GM12864 (cell line): Measurements from ENCODE around the gene EXOC3.
"Not testable (repeated sequence)": the region's sequence is repeated elsewhere in the genome, so short reads cannot be mapped to it uniquely, and the experiment has no call there.

Experiments used
- DNase-seq: peaks from one replicate; pipeline ENCODE4 v3.0.0-alpha.2; 2011; ENCODE audit warnings: low read depth
- H3K4me3 ChIP-seq: 2 replicates; pipeline ENCODE4 v1.5.1; 2011; ENCODE audit warnings: mild to moderate bottlenecking, low read depth, low read length, control low read depth
- TF ChIP-seq, protein P1 (sequence below): IDR thresholded peaks from 2 replicates; pipeline ENCODE4 v1.5.1; 2011; ENCODE audit warnings: low read depth, mild to moderate bottlenecking, moderate library complexity, low read length, control low read depth, inconsistent platforms; ENCODE audit errors: missing control alignments

EXOC3 gene

DNA sequence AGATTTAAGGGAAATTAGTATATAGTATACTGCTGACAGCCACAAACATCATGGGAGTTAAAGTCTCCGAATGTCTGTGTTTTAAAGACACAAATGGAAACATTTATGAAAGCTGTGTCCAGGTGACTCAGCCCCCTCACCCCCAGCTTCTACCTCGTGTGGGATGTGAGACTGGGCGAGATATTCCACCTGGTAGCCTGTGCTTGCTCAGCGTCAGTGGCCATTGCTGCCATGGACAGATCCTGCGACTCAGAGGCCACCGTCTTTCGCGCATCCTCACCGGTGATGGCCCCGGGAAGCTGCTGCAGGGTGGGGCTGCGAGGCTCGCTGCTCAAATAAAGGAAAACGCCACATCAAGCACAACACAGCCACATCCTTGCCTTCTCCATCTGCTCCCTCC is 31.2 kb upstream of the EXOC3 start:
- H3K4me3 ChIP-seq: no peak overlapping the region
- TF ChIP-seq, protein P1, sequence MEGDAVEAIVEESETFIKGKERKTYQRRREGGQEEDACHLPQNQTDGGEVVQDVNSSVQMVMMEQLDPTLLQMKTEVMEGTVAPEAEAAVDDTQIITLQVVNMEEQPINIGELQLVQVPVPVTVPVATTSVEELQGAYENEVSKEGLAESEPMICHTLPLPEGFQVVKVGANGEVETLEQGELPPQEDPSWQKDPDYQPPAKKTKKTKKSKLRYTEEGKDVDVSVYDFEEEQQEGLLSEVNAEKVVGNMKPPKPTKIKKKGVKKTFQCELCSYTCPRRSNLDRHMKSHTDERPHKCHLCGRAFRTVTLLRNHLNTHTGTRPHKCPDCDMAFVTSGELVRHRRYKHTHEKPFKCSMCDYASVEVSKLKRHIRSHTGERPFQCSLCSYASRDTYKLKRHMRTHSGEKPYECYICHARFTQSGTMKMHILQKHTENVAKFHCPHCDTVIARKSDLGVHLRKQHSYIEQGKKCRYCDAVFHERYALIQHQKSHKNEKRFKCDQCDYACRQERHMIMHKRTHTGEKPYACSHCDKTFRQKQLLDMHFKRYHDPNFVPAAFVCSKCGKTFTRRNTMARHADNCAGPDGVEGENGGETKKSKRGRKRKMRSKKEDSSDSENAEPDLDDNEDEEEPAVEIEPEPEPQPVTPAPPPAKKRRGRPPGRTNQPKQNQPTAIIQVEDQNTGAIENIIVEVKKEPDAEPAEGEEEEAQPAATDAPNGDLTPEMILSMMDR: no peak
- DNase-seq: no peak

DNA sequence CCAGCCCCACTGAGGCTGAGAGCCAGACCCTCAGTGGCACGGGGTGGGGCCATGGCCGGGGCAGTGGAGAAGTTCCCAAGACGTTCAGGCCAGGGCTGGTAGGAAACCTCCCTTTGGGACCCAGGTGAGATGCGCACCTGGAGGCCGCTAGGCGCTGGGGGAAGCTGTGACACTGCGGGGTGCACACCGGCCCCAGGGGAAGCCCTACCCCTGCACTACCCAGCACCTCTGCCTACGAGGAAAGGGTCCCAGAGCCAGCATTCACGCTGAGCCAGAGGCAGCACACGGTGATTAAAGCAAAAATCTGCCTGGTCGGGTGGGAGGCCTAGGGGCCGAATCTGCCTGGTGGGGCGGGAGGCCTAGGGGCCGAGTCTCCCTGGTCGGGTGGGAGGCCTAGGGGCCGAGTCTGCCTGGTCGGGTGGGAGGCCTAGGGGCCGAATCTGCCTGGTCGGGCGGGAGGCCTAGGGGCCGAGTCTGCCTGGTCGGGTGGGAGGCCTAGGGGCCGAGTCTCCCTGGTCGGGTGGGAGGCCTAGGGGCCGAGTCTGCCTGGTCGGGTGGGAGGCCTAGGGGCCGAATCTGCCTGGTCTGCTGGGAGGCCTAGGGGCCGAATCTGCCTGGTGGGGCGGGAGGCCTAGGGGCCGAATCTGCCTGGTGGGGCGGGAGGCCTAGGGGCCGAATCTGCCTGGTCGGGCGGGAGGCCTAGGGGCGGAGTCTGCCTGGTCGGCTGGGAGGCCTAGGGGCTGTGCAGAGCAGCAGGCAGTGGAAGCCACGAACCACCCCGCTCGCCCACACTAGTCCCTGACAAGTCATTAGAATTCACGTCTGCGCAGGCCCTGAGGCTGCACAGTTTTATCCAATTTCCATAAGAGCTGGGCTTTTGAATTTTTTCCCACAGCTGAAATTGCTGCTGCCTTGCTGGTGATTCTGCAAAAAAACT is 27.7 kb upstream of the EXOC3 start:
- H3K4me3 ChIP-seq: not testable (repeated sequence)

DNA sequence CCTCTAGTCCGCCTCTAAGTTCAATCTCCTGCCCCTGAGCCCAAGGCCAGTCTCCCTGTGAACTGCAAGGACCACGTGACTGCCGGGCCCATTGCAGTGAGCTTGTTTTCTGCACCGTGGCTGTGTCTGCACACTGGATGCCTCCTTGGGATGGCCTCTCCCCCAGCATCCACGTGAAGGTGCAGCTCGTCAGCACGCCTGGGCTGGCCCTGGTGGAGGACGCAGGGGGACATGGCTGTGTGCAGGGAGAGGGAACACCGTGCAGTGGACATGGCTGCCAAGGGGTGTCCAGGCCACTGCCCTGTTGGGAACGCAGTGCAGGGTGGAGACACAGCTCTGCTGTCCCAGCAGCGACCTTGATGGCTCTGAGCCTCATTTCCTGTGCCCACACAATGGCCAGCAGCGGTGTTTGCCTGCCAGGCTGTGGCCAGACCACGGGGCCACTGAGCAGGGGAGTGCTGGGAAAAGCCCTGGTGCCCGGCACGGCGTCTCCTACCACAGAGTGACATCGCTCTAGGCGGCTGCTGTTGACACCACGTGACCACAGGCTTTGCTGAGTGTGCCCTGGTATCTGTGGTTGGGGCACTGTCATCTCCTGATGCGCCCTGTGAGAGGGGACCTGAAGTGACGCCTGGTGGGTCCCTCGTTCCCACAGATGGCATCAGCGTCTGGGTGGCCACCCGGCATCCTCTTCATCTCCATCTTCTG is 26.9 kb upstream of the EXOC3 start:
- TF ChIP-seq, protein P1: no peak
- H3K4me3 ChIP-seq: no peak overlapping the region
- no peak for DNase-seq

More for the DNA sequence above, 27.7 kb upstream of the EXOC3 start:
- not testable (repeated sequence) for DNase-seq

DNA sequence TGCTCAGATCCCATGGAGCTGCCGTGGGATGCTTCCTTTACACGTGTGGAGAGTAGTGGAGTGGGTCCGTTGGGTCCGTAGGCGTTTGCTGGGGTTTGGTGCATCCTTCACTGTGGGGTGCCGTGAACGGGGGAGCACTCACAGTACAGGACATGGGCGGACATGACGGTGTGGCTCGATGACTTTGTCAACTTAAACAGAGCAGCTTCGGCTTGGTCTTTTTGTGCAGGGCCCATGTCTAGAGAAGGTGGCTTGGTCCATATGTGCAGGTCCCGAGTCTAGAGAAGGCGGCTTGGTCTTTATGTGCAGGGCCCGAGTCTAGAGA is 26.4 kb upstream of the EXOC3 start:
- DNase-seq: no peak
- TF ChIP-seq, protein P1: no peak

DNA sequence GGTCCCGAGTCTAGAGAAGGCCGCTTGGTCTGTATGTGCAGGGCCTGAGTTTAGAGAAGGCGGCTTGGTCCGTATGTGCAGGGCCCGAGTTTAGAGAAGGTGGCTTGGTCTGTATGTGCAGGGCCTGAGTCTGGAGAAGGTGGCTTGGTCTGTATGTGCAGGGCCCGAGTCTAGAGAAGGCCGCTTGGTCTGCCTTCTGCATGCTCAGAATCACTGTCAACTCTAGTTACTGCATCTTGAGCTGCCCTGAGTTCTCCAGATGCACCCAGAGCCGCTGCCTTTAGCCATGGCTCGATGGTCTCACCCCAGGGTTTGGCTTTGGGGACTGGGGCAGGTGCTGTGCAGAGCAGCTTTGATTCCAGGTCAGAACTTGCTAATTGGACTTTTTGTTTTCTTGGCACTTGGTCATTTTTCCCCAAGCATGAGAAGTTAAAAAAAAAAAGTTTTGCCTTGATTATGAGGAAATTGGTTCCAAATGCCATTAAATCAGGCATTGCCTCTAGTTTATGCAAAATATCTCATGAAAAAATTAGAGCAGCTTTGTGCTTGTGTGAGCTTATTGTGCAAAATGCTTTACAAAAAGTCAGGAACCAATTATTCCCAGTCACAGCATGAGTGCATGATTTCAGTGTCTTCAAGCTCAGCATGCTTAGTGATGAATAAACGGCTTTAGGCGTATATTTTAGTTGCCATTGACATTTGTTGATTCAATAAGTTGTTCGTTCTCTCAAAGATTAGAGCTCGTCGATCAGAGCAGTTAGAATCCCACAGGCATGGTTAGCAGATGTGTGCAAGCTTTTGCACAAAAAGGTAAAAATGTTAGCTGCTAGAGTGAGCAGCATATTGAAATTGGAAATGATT is 25.4 kb upstream of the EXOC3 start:
- no peak overlapping the region for H3K4me3 ChIP-seq
- TF ChIP-seq, protein P1: no peak
- no peak for DNase-seq

More for the DNA sequence above, 26.4 kb upstream of the EXOC3 start:
- H3K4me3 ChIP-seq: no peak overlapping the region

DNA sequence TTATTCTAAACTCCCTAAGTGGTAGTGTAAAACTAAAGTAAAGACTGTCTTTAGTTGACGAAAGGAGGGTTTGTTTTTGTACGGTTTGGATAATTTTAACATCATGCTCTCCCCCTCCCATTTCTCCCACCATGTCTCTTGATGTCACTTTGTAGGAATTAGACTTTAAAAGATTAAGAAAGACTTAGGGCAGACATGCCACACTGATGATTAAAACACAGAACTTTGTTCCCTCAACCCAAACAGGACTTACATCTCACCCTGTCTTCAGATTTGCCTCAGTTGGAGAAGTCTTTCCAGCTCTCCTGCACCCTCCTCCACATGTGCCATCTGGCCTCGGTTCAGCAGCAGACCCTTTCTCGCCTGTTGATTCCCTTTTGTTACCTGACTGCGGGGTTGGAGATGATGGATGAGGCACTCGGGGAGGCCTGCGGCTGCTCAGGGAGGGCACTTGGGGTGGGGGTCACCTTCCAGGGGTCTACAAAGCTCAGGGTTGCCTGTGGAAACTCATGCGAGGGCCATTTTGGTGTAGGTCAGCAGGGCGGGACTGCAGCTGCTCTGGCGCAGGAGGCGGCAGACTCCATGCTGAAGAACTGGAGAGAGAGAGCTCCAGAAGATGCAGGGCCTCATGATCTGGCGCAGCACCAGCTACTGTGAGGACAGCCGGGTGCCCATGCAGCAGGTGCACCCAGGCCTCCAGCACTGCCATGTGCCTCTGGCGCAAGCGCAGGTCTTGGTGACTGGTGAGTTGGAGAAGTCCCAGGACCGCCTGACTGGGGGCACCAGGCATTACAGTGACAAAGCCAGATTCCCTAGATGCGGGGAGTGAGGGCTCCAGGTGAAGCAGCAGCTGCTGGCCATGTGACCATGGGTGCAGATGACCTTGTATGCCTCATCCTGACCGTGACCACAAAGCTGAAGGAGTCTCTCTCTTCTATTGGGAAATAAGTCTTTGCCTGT is 24.5 kb upstream of the EXOC3 start:
- TF ChIP-seq, protein P1: no peak
- DNase-seq: no peak
- no peak overlapping the region for H3K4me3 ChIP-seq
